HEK293 (cell line): Measurements from ENCODE around the gene ATP6V0B.

ENCODE experiments used
- CTCF ChIA-PET: fragments of 350-600 bp; formaldehyde crosslinking; extraction: SDS; loops from one replicate; lab custom pipeline; 2021; ENCODE audit warnings: antibody characterized with exemption; lab: Yijun Ruan, JAX
- POLR2A ChIA-PET: fragments of 300-600 bp; formaldehyde crosslinking; extraction: SDS; loops from one replicate; lab custom pipeline; 2020; ENCODE audit warnings: antibody characterized with exemption, inconsistent platforms; lab: Yijun Ruan, JAX
- H3K27ac ChIP-seq: fragments of 200-500 bp; sonication (Bioruptor generic); 2 replicates; pipeline ENCODE4 v1.5.1; 2014; ENCODE audit warnings: low read depth, low read length, control low read depth, inconsistent platforms; ENCODE audit errors: extremely low read depth
- H3K36me3 ChIP-seq, 2 experiments: fragments of 200-500 bp in 1 of 2; sonication (Bioruptor generic) in 1 of 2; 1 replicate in 1 of 2; 2 replicates in 1 of 2; pipeline ENCODE4 v1.5.1; 2014 to 2017; ENCODE audit warnings: inconsistent platforms in 2 of 2, low read length in 2 of 2; ENCODE audit not compliant: control insufficient read depth in 2 of 2, insufficient read depth in 1 of 2
- H3K4me1 ChIP-seq: fragments of 200-500 bp; sonication (Bioruptor generic); 2 replicates; pipeline ENCODE4 v1.5.1; 2014; ENCODE audit warnings: mild to moderate bottlenecking, low read length, inconsistent platforms; ENCODE audit not compliant: control insufficient read depth, insufficient read depth
- H3K4me3 ChIP-seq: 2 replicates; pipeline ENCODE4 v1.5.1; 2011; ENCODE audit warnings: low read depth, mild to moderate bottlenecking, control low read depth, low read length, moderate library complexity
- H3K9me3 ChIP-seq: fragments of 200-500 bp; sonication (Bioruptor generic); 2 replicates; pipeline ENCODE4 v1.5.1; 2014; ENCODE audit warnings: low read depth, low read length, inconsistent platforms; ENCODE audit not compliant: control insufficient read depth, insufficient read depth
- GLIS1 ChIP-seq: fragments of 450-650 bp; formaldehyde crosslinking; IDR thresholded peaks from 2 replicates; pipeline ENCODE4 v1.5.1; 2016; ENCODE audit warnings: missing biosample characterization, missing genetic modification characterization
- GLIS2 ChIP-seq: fragments of 450-650 bp; formaldehyde crosslinking; IDR thresholded peaks from 2 replicates; pipeline ENCODE4 v1.5.1; 2016; ENCODE audit warnings: missing biosample characterization, missing genetic modification characterization
- HOXC10 ChIP-seq: sonication (generic); formaldehyde crosslinking; IDR thresholded peaks from 2 replicates; pipeline ENCODE4 v1.8.1; 2023; ENCODE audit warnings: mild to moderate bottlenecking, missing genetic modification reagents
- HOXD13 ChIP-seq: sonication (generic); formaldehyde crosslinking; IDR thresholded peaks from 2 replicates; pipeline ENCODE4 v1.8.0; 2022; ENCODE audit warnings: missing genetic modification reagents, borderline replicate concordance
- SP7 ChIP-seq: fragments of 450-650 bp; formaldehyde crosslinking; IDR thresholded peaks from 2 replicates; pipeline ENCODE4 v1.5.1; 2016; ENCODE audit warnings: missing biosample characterization, missing genetic modification characterization
- TCF7L2 ChIP-seq: IDR thresholded peaks from 2 replicates; pipeline ENCODE4 v1.6.1; 2011; ENCODE audit warnings: low read depth, mild to moderate bottlenecking, inconsistent platforms, low read length, moderate library complexity, borderline replicate concordance
- YY1 ChIP-seq: fragments of 450-650 bp; formaldehyde crosslinking; IDR thresholded peaks from 2 replicates; pipeline ENCODE4 v1.5.1; 2018; ENCODE audit warnings: missing biosample characterization, missing genetic modification characterization
- ZBTB1 ChIP-seq: fragments of 450-650 bp; formaldehyde crosslinking; IDR thresholded peaks from 2 replicates; pipeline ENCODE4 v1.5.1; 2016; ENCODE audit warnings: missing biosample characterization, missing genetic modification characterization
- ZBTB17 ChIP-seq: fragments of 450-650 bp; formaldehyde crosslinking; IDR thresholded peaks from 2 replicates; pipeline ENCODE4 v1.5.1; 2016; ENCODE audit warnings: missing biosample characterization, missing genetic modification characterization
- ZBTB20 ChIP-seq: fragments of 450-650 bp; formaldehyde crosslinking; IDR thresholded peaks from 2 replicates; pipeline ENCODE4 v1.5.1; 2016; ENCODE audit warnings: missing biosample characterization, missing genetic modification characterization
- ZIC2 ChIP-seq: fragments of 450-650 bp; formaldehyde crosslinking; IDR thresholded peaks from 2 replicates; pipeline ENCODE4 v1.5.1; 2016; ENCODE audit warnings: missing biosample characterization, missing genetic modification characterization
- ZNF114 ChIP-seq: fragments of 450-650 bp; formaldehyde crosslinking; IDR thresholded peaks from 2 replicates; pipeline ENCODE4 v1.5.0; 2017; ENCODE audit warnings: missing biosample characterization, missing genetic modification characterization
- ZNF184 ChIP-seq: fragments of 450-650 bp; IDR thresholded peaks from 2 replicates; pipeline ENCODE4 v1.5.1; 2018; ENCODE audit warnings: missing biosample characterization, mild to moderate bottlenecking, missing genetic modification characterization
- ZNF19 ChIP-seq: fragments of 450-650 bp; formaldehyde crosslinking; IDR thresholded peaks from 2 replicates; pipeline ENCODE4; 2016; ENCODE audit warnings: missing biosample characterization, missing genetic modification characterization, low read depth
- ZNF248 ChIP-seq: fragments of 450-650 bp; formaldehyde crosslinking; IDR thresholded peaks from 2 replicates; pipeline ENCODE4 v1.5.1; 2017; ENCODE audit warnings: missing biosample characterization, missing genetic modification characterization
- ZNF37A ChIP-seq: fragments of 450-650 bp; IDR thresholded peaks from 2 replicates; pipeline ENCODE4 v1.5.1; 2018; ENCODE audit warnings: missing biosample characterization, missing genetic modification characterization
- ZNF423 ChIP-seq: fragments of 450-650 bp; formaldehyde crosslinking; IDR thresholded peaks from 2 replicates; pipeline ENCODE4 v1.5.1; 2016; ENCODE audit warnings: missing biosample characterization, missing genetic modification characterization
- ZNF48 ChIP-seq: fragments of 450-650 bp; formaldehyde crosslinking; IDR thresholded peaks from 2 replicates; pipeline ENCODE4 v1.5.1; 2016; ENCODE audit warnings: missing biosample characterization, missing genetic modification characterization
- ZNF530 ChIP-seq: fragments of 450-650 bp; formaldehyde crosslinking; IDR thresholded peaks from 2 replicates; pipeline ENCODE4 v1.5.1; 2016; ENCODE audit warnings: low read depth, missing biosample characterization, missing genetic modification characterization
- ZNF623 ChIP-seq: fragments of 450-650 bp; formaldehyde crosslinking; IDR thresholded peaks from 2 replicates; pipeline ENCODE4 v1.5.1; 2016; ENCODE audit warnings: missing biosample characterization, missing genetic modification characterization
- ZNF626 ChIP-seq: fragments of 450-650 bp; sonication (Bioruptor Pico); formaldehyde crosslinking; IDR thresholded peaks from 2 replicates; pipeline ENCODE4 v1.5.1; 2018; ENCODE audit warnings: missing biosample characterization, missing genetic modification characterization, inconsistent platforms
- ZNF664 ChIP-seq: fragments of 450-650 bp; formaldehyde crosslinking; IDR thresholded peaks from 2 replicates; pipeline ENCODE4 v1.5.1; 2016; ENCODE audit warnings: missing biosample characterization, missing genetic modification characterization
- ZNF791 ChIP-seq: fragments of 450-650 bp; formaldehyde crosslinking; IDR thresholded peaks from 2 replicates; pipeline ENCODE4 v1.5.1; 2016; ENCODE audit warnings: missing biosample characterization, missing genetic modification characterization
- ZNF792 ChIP-seq: fragments of 450-650 bp; formaldehyde crosslinking; IDR thresholded peaks from 2 replicates; pipeline ENCODE4 v1.5.1; 2016; ENCODE audit warnings: missing biosample characterization, missing genetic modification characterization
- TF ChIP-seq, protein P1 (sequence below): IDR thresholded peaks from 2 replicates; pipeline ENCODE4 v1.6.1; 2011; ENCODE audit warnings: mild to moderate bottlenecking, low read depth, low read length, borderline replicate concordance
- TF ChIP-seq, protein P2 (sequence below): fragments of 450-650 bp; formaldehyde crosslinking; IDR thresholded peaks from 2 replicates; pipeline ENCODE4 v1.5.1; 2016; ENCODE audit warnings: missing biosample characterization, missing genetic modification characterization
- TF ChIP-seq, protein P3 (sequence below): fragments of 450-650 bp; formaldehyde crosslinking; IDR thresholded peaks from 2 replicates; pipeline ENCODE4 v1.5.1; 2016; ENCODE audit warnings: missing biosample characterization, missing genetic modification characterization
- TF ChIP-seq, protein P4 (sequence below): fragments of 450-650 bp; formaldehyde crosslinking; IDR thresholded peaks from 2 replicates; pipeline ENCODE4 v1.5.1; 2016; ENCODE audit warnings: missing biosample characterization, missing genetic modification characterization

Gene ATP6V0B

DNA sequence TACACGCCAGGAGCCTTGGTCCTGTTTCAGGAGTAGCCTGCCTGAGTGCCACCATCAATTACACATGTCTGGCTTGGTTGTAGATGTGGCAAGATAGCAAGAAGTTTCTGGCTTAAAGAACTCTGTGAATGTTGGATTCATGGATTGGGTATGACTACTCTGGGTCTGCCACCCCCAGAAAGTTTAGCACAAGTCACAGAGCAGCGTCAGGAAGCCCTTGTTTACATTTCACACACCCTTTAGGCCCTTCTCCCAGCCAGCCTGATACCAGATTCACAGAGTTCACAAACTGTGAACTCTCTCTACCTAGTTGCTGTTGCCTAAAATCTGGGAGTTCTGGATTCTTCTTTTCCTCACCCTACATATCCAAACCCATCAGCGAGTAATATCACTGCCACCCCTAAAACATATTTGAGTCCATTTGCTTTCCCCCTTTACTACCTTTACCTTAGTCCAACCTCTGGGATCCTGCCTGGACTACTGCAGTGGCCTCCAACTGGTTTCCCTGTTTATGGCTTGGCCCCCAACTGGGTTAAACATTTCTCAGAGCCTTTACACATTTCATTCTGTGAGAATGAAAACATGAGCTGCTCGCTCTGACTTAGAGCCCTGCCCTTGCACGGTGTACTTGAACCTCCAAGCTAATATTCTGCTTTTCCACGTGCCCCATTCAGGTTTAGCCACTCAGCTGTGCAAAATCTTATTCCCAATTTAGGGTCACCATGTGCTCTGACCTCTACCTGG lies 12.6 kb downstream of the ATP6V0B start:
- Histone ChIP-seq H3K9me3 (no peaks in the 10 kb centered on the region), H3K4me1 (no peaks in the 10 kb centered on the region), H3K36me3 (peaks cover 0 to 57% of the 10 kb centered on the region in 2 experiments; a peak in 2 of 3 replicates), H3K4me3 (no peak overlapping the region), H3K27ac (no peak overlapping the region)
- no peak for TF ChIP-seq TCF7L2
- peak; percentile 94 for TF ChIP-seq ZBTB17 (tag by site-specific recombination)
- no peak for TF ChIP-seq ZBTB1
- TF ChIP-seq ZNF623 (tag by site-specific recombination), result no peak
- peak; percentile 82 for TF ChIP-seq ZIC2
- TF ChIP-seq YY1, result no peak
- no peak for TF ChIP-seq HOXD13 (CRISPR knock-in tag)
- TF ChIP-seq ZNF791 (tag by site-specific recombination), result no peak
- peak; percentile 35; the same call in 1 of the 2 replicates for TF ChIP-seq ZNF423 (tag by site-specific recombination)
- peak; percentile 78 for TF ChIP-seq GLIS1 (tag by site-specific recombination)
- no peak for TF ChIP-seq ZNF792
- TF ChIP-seq SP7 (tag by site-specific recombination), result no peak
- TF ChIP-seq ZNF19 (tag by site-specific recombination), result no peak
- TF ChIP-seq, protein P1, sequence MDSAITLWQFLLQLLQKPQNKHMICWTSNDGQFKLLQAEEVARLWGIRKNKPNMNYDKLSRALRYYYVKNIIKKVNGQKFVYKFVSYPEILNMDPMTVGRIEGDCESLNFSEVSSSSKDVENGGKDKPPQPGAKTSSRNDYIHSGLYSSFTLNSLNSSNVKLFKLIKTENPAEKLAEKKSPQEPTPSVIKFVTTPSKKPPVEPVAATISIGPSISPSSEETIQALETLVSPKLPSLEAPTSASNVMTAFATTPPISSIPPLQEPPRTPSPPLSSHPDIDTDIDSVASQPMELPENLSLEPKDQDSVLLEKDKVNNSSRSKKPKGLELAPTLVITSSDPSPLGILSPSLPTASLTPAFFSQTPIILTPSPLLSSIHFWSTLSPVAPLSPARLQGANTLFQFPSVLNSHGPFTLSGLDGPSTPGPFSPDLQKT, result no peak
- TF ChIP-seq, protein P2, sequence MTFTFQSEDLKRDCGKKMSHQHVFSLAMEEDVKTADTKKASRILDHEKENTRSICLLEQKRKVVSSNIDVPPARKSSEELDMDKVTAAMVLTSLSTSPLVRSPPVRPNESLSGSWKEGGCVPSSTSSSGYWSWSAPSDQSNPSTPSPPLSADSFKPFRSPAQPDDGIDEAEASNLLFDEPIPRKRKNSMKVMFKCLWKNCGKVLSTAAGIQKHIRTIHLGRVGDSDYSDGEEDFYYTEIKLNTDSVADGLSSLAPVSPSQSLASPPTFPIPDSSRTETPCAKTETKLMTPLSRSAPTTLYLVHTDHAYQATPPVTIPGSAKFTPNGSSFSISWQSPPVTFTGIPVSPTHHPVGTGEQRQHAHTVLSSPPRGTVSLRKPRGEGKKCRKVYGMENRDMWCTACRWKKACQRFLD, result no peak
- TF ChIP-seq ZNF48 (tag by site-specific recombination), result no peak
- TF ChIP-seq ZNF626 (tag by site-specific recombination), result no peak
- POLR2A ChIA-PET, result interaction anchor here (0.6 to 1.4 kb wide), 3 partner anchors 12 to 84 kb away, joined by 3 to 5 read pairs (median 3); partner anchors contain the start of gene ATP6V0B
- CTCF ChIA-PET, result interaction anchor here (1.4 to 1.5 kb wide), 2 partner anchors 18 to 223 kb away, joined by 3 to 4 read pairs; no protein-coding TSS in a partner anchor

DNA sequence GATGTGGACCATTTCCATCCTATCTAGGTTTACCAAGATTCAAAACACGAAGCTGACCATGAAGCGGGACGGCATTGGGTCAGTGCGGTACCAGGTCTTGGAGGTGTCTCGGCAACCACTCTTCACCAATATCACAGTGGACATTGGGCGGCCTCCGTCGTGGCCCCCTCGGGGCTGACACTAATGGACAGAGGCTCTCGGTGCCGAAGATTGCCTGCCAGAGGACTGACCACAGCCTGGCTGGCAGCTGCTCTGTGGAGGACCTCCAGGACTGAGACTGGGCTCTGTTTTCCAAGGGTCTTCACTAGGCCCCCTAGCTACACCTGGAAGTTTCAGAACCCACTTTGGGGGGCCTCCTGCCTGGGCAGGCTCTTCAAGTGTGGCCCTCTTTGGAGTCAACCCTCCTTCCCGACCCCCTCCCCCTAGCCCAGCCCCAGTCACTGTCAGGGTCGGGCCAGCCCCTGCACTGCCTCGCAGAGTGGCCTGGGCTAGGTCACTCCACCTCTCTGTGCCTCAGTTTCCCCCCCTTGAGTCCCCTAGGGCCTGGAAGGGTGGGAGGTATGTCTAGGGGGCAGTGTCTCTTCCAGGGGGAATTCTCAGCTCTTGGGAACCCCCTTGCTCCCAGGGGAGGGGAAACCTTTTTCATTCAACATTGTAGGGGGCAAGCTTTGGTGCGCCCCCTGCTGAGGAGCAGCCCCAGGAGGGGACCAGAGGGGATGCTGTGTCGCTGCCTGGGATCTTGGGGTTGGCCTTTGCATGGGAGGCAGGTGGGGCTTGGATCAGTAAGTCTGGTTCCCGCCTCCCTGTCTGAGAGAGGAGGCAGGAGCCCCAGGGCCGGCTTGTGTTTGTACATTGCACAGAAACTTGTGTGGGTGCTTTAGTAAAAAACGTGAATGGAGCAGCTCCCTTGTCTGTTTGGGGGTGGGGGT lies 15.8 kb downstream of the ATP6V0B start:
- H3K4me1 ChIP-seq, result no peaks in the 10 kb centered on the region
- H3K36me3 ChIP-seq, result peaks cover 0 to 26% of the 10 kb centered on the region in 2 experiments; a peak in 2 of 3 replicates
- ChIA-PET CTCF (interaction anchor here (0.6 to 5.1 kb wide), 4 partner anchors 13 to 241 kb away, joined by 3 to 36 read pairs (median 6); no protein-coding TSS in a partner anchor), POLR2A (interaction anchor here (1.4 kb wide), 1 partner anchor 15 kb away, joined by 8 read pairs; the partner anchor contains the start of gene ATP6V0B)
- no peak overlapping the region for H3K4me3 ChIP-seq
- H3K27ac ChIP-seq, result no peak overlapping the region
- no peaks in the 10 kb centered on the region for H3K9me3 ChIP-seq
- TF ChIP-seq ZNF664 (tag by site-specific recombination) (no peak), HOXC10 (CRISPR knock-in tag) (no peak), ZNF184 (no peak), ZNF37A (tag by site-specific recombination) (no peak), ZIC2 (peak; percentile 44; the same call in 1 of the 2 replicates), ZNF48 (tag by site-specific recombination) (no peak), ZNF19 (tag by site-specific recombination) (no peak), ZNF114 (tag by site-specific recombination) (no peak), ZNF530 (no peak), GLIS2 (tag by site-specific recombination) (peak; percentile 58; the same call in 1 of the 2 replicates), ZNF248 (tag by site-specific recombination) (no peak), GLIS1 (tag by site-specific recombination) (peak; percentile 99), ZBTB20 (tag by site-specific recombination) (no peak)
- TF ChIP-seq, protein P3, sequence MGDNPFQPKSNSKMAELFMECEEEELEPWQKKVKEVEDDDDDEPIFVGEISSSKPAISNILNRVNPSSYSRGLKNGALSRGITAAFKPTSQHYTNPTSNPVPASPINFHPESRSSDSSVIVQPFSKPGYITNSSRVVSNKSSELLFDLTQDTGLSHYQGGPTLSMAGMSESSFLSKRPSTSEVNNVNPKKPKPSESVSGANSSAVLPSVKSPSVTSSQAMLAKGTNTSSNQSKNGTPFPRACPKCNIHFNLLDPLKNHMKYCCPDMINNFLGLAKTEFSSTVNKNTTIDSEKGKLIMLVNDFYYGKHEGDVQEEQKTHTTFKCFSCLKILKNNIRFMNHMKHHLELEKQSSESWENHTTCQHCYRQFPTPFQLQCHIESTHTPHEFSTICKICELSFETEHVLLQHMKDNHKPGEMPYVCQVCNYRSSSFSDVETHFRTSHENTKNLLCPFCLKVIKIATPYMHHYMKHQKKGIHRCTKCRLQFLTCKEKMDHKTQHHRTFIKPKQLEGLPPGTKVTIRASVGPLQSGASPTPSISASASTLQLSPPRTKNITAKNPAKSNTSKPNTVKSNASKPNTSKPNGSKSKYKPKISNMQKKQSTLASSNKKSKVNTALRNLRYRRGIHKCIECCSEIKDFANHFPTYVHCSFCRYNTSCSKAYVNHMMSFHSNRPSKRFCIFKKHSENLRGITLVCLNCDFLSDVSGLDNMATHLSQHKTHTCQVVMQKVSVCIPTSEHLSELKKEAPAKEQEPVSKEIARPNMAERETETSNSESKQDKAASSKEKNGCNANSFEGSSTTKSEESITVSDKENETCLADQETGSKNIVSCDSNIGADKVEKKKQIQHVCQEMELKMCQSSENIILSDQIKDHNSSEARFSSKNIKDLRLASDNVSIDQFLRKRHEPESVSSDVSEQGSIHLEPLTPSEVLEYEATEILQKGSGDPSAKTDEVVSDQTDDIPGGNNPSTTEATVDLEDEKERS (tag by site-specific recombination), result no peak
- TF ChIP-seq, protein P4, sequence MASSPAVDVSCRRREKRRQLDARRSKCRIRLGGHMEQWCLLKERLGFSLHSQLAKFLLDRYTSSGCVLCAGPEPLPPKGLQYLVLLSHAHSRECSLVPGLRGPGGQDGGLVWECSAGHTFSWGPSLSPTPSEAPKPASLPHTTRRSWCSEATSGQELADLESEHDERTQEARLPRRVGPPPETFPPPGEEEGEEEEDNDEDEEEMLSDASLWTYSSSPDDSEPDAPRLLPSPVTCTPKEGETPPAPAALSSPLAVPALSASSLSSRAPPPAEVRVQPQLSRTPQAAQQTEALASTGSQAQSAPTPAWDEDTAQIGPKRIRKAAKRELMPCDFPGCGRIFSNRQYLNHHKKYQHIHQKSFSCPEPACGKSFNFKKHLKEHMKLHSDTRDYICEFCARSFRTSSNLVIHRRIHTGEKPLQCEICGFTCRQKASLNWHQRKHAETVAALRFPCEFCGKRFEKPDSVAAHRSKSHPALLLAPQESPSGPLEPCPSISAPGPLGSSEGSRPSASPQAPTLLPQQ (tag by site-specific recombination), result no peak
